Suprapubic skin (tissue), 4 donors: Measurements from ENCODE around the gene B9D2. TPM values are rescaled to one million over a fixed set of nuclear protein-coding genes. Genes with fewer than 3 reads are reported as not detected.

ENCODE experiments used
- DNase-seq, 2 donors: peaks; one replicate each; pipeline ENCODE4 v3.0.0-alpha.2; 2019; ENCODE audit warnings: low spot score in 2 of 2
- H3K27ac ChIP-seq: fragments of 200-600 bp; sonication (generic); one replicate; pipeline ENCODE4 v1.5.1; 2019
- H3K27me3 ChIP-seq: fragments of 200-600 bp; sonication (generic); one replicate; pipeline ENCODE4 v1.5.1; 2019
- H3K36me3 ChIP-seq: fragments of 200-600 bp; sonication (generic); one replicate; pipeline ENCODE4 v1.5.1; 2019
- H3K4me1 ChIP-seq: fragments of 200-600 bp; sonication (generic); one replicate; pipeline ENCODE4 v1.5.1; 2019
- H3K4me3 ChIP-seq: fragments of 200-600 bp; sonication (generic); one replicate; pipeline ENCODE4 v1.5.1; 2019; ENCODE audit warnings: mild to moderate bottlenecking
- H3K9me3 ChIP-seq: fragments of 200-600 bp; sonication (generic); one replicate; pipeline ENCODE4 v1.5.1; 2019
- EP300 ChIP-seq: sonication (generic); formaldehyde crosslinking; IDR thresholded peaks from one replicate; pipeline ENCODE4 v1.6.1; 2017; ENCODE audit warnings: antibody characterized with exemption
- POLR2A ChIP-seq, 2 donors: fragments of 450-650 bp; IDR thresholded peaks; one replicate each; pipeline ENCODE4 v1.6.1; 2017; ENCODE audit warnings: antibody characterized with exemption in 2 of 2, mild to moderate bottlenecking in 2 of 2, moderate library complexity in 2 of 2
- POLR2AphosphoS5 ChIP-seq, 3 donors: sonication (generic); formaldehyde crosslinking; IDR thresholded peaks; one replicate each; pipeline ENCODE4 v1.6.1; 2017; ENCODE audit warnings: antibody characterized with exemption in 3 of 3
- WGBS: methylation state at CpG from one replicate; pipeline ENCODE4 v1.1.5; 2018; 5-methylcytosine and 5-hydroxymethylcytosine counted together
- total RNA-seq, 4 donors: library from RNA; depleted of rRNA; stranded (reverse); fragments of >200 nt; gene quantifications; one replicate each; pipeline ENCODE4 v1.1.0, GENCODE V29; 2016
- TF ChIP-seq, protein P1 (sequence below), 2 donors: fragments of 200-600 bp in 1 of 2; fragments of 450-650 bp in 1 of 2; sonication (generic) in 1 of 2; IDR thresholded peaks; one replicate each; pipeline ENCODE4 v1.5.1; 2016 to 2019; ENCODE audit warnings: antibody characterized with exemption in 2 of 2, mild to moderate bottlenecking in 1 of 2, moderate library complexity in 1 of 2

B9D2 gene
- total RNA-seq, 4 donors from 2014 or later, result 2.8 to 9.3 (median 4.8) TPM

DNA sequence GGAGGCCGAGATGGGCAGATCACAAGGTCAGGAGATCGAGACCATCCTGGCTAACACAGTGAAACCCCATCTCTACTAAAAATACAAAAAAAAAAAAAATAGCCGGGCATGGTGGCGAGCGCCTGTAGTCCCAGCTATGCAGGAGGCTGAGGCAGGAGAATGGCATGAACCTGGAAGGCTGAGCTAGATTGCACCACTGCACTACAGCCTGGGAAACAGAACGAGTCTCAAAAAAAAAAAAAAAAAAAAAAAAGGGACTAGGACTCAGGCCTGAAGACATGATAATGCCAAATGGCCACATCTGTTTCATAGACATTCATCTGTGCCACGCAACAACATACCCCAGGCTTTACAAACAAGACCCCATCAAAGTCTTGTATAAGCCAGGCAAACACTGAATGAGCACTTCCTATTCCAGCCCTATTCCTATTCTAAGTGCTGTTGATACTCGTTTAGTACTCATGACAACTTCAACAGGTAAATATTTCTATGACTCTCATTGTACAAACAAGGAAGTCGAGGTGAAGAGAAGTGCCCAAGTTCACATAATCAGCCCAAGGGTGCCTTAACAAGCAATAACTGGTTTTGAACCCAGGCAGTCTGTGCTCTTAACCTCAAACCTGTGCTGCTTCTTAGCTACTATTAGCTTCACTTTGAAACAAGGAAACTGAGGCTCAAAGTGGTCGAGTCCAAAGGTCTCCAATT is 1.7 kb downstream of the B9D2 start:
- Histone ChIP-seq H3K27me3 (no peaks in the 10 kb centered on the region), H3K4me1 (peaks cover 22% of the 10 kb centered on the region), H3K4me3 (no peak overlapping the region), H3K36me3 (no peaks in the 10 kb centered on the region), H3K27ac (no peak overlapping the region), H3K9me3 (no peaks in the 10 kb centered on the region)
- DNase-seq, result no peak
- 72% methylated on average over 10 of the region's 10 CpGs for WGBS
- TF ChIP-seq, protein P1, sequence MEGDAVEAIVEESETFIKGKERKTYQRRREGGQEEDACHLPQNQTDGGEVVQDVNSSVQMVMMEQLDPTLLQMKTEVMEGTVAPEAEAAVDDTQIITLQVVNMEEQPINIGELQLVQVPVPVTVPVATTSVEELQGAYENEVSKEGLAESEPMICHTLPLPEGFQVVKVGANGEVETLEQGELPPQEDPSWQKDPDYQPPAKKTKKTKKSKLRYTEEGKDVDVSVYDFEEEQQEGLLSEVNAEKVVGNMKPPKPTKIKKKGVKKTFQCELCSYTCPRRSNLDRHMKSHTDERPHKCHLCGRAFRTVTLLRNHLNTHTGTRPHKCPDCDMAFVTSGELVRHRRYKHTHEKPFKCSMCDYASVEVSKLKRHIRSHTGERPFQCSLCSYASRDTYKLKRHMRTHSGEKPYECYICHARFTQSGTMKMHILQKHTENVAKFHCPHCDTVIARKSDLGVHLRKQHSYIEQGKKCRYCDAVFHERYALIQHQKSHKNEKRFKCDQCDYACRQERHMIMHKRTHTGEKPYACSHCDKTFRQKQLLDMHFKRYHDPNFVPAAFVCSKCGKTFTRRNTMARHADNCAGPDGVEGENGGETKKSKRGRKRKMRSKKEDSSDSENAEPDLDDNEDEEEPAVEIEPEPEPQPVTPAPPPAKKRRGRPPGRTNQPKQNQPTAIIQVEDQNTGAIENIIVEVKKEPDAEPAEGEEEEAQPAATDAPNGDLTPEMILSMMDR (IDR thresholded peaks at IDR 0.05), result no peak
- TF ChIP-seq POLR2A (IDR thresholded peaks at IDR 0.05) (no peak), POLR2AphosphoS5 (IDR thresholded peaks at IDR 0.05) (no peak), EP300 (no peak)

- no peak overlapping the region for H3K4me3 ChIP-seq
- WGBS, result 96% methylated on average over 1 of the region's 1 CpG
- H3K36me3 ChIP-seq, result no peaks in the 10 kb centered on the region
- H3K4me1 ChIP-seq, result peaks cover 28% of the 10 kb centered on the region
- H3K9me3 ChIP-seq, result no peaks in the 10 kb centered on the region
- no peak for DNase-seq
- TF ChIP-seq POLR2AphosphoS5 (IDR thresholded peaks at IDR 0.05) (no peak), EP300 (no peak), POLR2A (IDR thresholded peaks at IDR 0.05) (no peak)
- TF ChIP-seq, protein P1 (IDR thresholded peaks at IDR 0.05), result no peak
- no peaks in the 10 kb centered on the region for H3K27me3 ChIP-seq
- no peak overlapping the region for H3K27ac ChIP-seq
Measured at GRCh38 chr19:41359741-41360140, 4.2 kb downstream of the B9D2 start.

GRCh38 chr19:41357746-41358145 is 6.2 kb downstream of the B9D2 start:
- Histone ChIP-seq H3K27me3 (no peaks in the 10 kb centered on the region), H3K9me3 (no peaks in the 10 kb centered on the region), H3K4me1 (peaks cover 33% of the 10 kb centered on the region), H3K4me3 (no peak overlapping the region), H3K36me3 (no peaks in the 10 kb centered on the region), H3K27ac (no peak overlapping the region)
- 93% methylated on average over 6 of the region's 13 CpGs for WGBS
- TF ChIP-seq POLR2A (IDR thresholded peaks at IDR 0.05) (no peak), POLR2AphosphoS5 (IDR thresholded peaks at IDR 0.05) (no peak), EP300 (no peak)
- TF ChIP-seq, protein P1 (IDR thresholded peaks at IDR 0.05), result no peak
- no peak for DNase-seq

GRCh38 chr19:41356984-41357739 is 6.8 kb downstream of the B9D2 start:
- 83% methylated on average over 11 of the region's 11 CpGs for WGBS
- H3K36me3 ChIP-seq, result no peaks in the 10 kb centered on the region
- H3K27ac ChIP-seq, result no peak overlapping the region
- H3K9me3 ChIP-seq, result no peaks in the 10 kb centered on the region
- peaks cover 39% of the 10 kb centered on the region for H3K4me1 ChIP-seq
- H3K27me3 ChIP-seq, result no peaks in the 10 kb centered on the region
- no peak for DNase-seq
- H3K4me3 ChIP-seq, result no peak overlapping the region
- TF ChIP-seq POLR2A (IDR thresholded peaks at IDR 0.05) (no peak), POLR2AphosphoS5 (IDR thresholded peaks at IDR 0.05) (no peak), EP300 (no peak)
- TF ChIP-seq, protein P1 (IDR thresholded peaks at IDR 0.05), result no peak

GRCh38 chr19:41355802-41356201 is 8.1 kb downstream of the B9D2 start:
- Histone ChIP-seq H3K36me3 (no peaks in the 10 kb centered on the region), H3K9me3 (no peaks in the 10 kb centered on the region), H3K27ac (no peak overlapping the region), H3K27me3 (no peaks in the 10 kb centered on the region), H3K4me1 (peaks cover 51% of the 10 kb centered on the region), H3K4me3 (no peak overlapping the region)
- no peak for DNase-seq
- WGBS, result 68% methylated on average over 3 of the region's 3 CpGs
- TF ChIP-seq EP300 (no peak), POLR2A (IDR thresholded peaks at IDR 0.05) (no peak), POLR2AphosphoS5 (IDR thresholded peaks at IDR 0.05) (no peak)
- TF ChIP-seq, protein P1 (IDR thresholded peaks at IDR 0.05), result no peak
